Stimulated activated CD4-positive, alpha-beta T cell treated with anti-CD3 and anti-CD28 coated beads, Interleukin-12 subunit alpha, Interleukin-12 subunit beta, amount 100 ng/mL, for 4 hours (primary cell): Measurements from ENCODE around the gene COL5A2.

ENCODE experiments used
- DNase-seq: peaks from one replicate; pipeline ENCODE4 v3.0.0-alpha.2; 2020

Gene COL5A2

GRCh38 chr2:188984680-188985079 is 194.9 kb downstream of the COL5A2 start:
- no peak for DNase-seq

- no peak for DNase-seq
Measured at GRCh38 chr2:188984065-188984491, 195.5 kb downstream of the COL5A2 start.

- DNase-seq, result no peak
Measured at GRCh38 chr2:188983427-188984064, 196.0 kb downstream of the COL5A2 start.
